GM15510 (cell line): Measurements from ENCODE around the gene TBC1D22A.

Source experiments
- POLR2A ChIP-seq: IDR thresholded peaks from 3 replicates; pipeline ENCODE4 v1.6.1; 2011; ENCODE audit warnings: borderline replicate concordance; ENCODE audit not compliant: insufficient read length; ENCODE audit errors: extremely low read depth

Gene TBC1D22A

GRCh38 chr22:46734830-46735453 is 27.5 kb upstream of the TBC1D22A start:
- TF ChIP-seq POLR2A = no peak

GRCh38 chr22:46735747-46736608 is 26.5 kb upstream of the TBC1D22A start:
- no peak for TF ChIP-seq POLR2A

- TF ChIP-seq POLR2A = no peak
These were observed 25.7 kb upstream of the TBC1D22A start for GRCh38 chr22:46736705-46737104.

- no peak for TF ChIP-seq POLR2A
These were observed 25.1 kb upstream of the TBC1D22A start for GRCh38 chr22:46737105-46737975.

GRCh38 chr22:46737976-46738646 is 24.3 kb upstream of the TBC1D22A start, which contains the start of gene CERK:
Gene CERK (minus strand): TSS chr22:46738252. CDS start chr22:46738148, 104 bp downstream.
- peak; percentile 73 for TF ChIP-seq POLR2A

- TF ChIP-seq POLR2A = no peak
These were observed 23.8 kb upstream of the TBC1D22A start for GRCh38 chr22:46738647-46739093.

GRCh38 chr22:46739094-46739870 is 23.2 kb upstream of the TBC1D22A start:
- no peak for TF ChIP-seq POLR2A

GRCh38 chr22:46740910-46741780 is 21.3 kb upstream of the TBC1D22A start:
- TF ChIP-seq POLR2A = no peak

GRCh38 chr22:46741974-46742519 is 20.4 kb upstream of the TBC1D22A start:
- TF ChIP-seq POLR2A = no peak

GRCh38 chr22:46742576-46743221 is 19.8 kb upstream of the TBC1D22A start:
- TF ChIP-seq POLR2A = no peak

- no peak for TF ChIP-seq POLR2A
These were observed 17.9 kb upstream of the TBC1D22A start for GRCh38 chr22:46744581-46744980.

GRCh38 chr22:46746192-46746591 is 16.3 kb upstream of the TBC1D22A start:
- no peak for TF ChIP-seq POLR2A
